AML-193 (cell line): ENCODE results near the gene SLC10A6.

Source experiments
- DNase-seq, 2 experiments: peaks; one replicate each; lab custom pipeline; 2025; lab: John Stamatoyannopoulos, UW

Gene SLC10A6

DNA sequence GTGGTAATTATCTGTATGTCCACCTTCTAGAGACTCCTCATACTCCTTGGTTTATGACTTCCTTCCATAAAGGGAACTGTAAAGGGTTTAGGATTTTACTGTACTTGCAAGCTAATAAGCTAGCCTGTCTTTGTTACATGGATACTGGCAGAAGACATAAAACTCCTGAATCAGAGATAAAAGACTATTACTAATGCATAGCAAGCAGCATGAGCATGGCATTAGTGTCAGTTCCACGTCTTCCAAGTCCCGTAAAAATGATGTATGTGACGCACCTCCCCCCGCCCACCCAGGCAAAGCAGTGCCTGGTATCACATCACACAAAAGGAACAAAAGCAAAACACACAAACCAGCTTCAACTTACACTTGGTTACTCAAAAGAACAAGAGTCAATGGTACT is 71.0 kb downstream of the SLC10A6 start:
- DNase-seq, result no peak

DNA sequence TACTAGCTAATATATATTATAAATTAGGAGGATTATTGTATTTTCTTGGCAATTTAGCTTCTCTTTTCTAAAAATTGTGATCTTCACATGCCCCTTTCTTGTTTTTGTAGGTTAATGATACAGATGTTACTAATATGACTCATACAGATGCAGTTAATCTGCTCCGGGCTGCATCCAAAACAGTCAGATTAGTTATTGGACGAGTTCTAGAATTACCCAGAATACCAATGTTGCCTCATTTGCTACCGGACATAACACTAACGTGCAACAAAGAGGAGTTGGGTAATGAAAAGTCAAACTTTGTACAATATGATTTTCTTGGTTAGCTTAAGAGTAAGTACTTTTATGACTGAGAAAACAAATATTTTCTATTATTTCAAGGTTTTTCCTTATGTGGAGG is 74.1 kb downstream of the SLC10A6 start:
- DNase-seq, result no peak
